GM20000 (cell line): ENCODE measurements around the gene NOXA1.
"Not testable (repeated sequence)": the region's sequence is repeated elsewhere in the genome, so short reads cannot be mapped to it uniquely, and the experiment has no call there.

ENCODE experiments used
- DNase-seq: peaks from one replicate; pipeline ENCODE4 v3.0.0; 2012; ENCODE audit warnings: low spot score
- CTCF ChIP-seq: IDR thresholded peaks from 2 replicates; pipeline ENCODE4 v1.5.1; 2012; ENCODE audit warnings: mild to moderate bottlenecking, control low read depth; ENCODE audit errors: extremely low read depth, missing control alignments

The NOXA1 gene

DNA sequence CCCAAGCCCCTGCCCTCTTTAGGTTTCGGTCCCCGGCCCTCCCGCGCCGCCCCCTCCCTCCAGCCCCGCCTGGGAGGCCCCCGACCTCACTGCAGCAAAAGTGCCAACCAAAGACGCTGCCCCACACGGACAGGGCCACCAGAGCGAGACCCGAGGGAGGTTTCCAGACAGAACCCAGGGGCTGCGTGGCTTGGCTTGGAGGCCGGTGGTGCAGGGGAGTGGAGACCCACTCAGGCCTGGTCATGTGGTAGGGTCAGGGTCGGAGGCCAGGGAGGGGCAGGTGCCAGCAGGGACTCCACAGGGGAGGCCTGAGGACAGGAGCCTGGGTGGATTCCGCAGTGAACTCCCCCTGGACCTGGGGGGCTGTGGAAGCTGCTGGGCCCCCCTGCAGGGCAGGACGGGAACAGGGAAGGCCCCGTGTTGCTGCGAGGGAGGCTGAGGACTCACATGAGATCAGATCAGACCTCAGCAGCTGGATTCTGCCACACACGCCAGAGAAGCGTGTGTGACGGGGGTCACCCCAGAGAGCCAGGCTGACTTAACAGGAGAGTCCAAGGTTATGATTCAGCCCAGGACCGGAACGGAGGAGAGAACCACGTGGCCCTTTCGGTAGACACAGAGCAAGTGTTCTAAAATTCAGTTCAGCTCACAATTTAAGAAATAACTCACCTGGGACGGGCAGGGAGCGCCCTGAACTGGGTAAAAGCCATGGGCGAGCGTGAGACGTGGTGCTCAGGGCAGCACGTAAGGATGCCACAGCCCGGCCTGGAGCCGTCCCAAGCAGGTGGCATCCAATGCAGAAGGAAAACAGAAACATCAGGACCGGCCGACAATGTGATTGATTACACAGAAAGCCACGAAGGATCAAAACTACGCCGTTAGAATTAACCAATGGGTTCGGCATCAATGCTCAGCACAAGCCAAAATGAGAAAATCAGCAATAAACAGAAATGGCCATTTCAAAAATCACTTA, 39.1 kb upstream of the NOXA1 start:
- no peak for TF ChIP-seq CTCF
- DNase-seq = no peak

- no peak for DNase-seq
- TF ChIP-seq CTCF = no peak
Measured at GRCh38 chr9:137385061-137385655, 38.0 kb upstream of the NOXA1 start.

DNA sequence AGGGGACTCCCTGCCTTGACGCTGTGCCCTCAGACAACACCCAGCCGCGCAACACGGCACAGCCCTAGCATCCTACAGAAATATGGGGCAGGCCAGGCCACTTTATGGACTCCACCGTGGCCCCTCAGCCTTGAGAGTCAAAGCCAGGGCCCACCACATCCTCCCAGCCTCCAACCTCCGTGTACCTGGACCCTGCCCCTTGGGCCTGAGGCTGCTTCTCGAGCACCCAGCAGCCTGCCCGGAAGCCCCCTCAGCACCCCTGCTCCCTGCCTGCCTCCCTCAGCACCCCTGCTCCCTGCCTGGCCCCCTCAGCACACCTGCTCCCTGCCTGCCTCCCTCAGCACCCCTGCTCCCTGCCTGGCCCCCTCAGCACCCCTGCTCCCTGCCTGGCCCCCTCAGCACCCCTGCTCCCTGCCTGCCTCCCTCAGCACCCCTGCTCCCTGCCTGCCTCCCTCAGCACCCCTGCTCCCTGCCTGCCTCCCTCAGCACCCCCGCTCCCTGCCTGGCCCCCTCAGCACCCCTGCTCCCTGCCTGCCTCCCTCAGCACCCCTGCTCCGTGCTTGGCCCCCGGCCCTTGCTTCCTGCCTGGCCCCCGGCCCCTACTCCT, 36.6 kb upstream of the NOXA1 start:
- DNase-seq = not testable (repeated sequence)

GRCh38 chr9:137387114-137387890, 35.9 kb upstream of the NOXA1 start:
- no peak for TF ChIP-seq CTCF

DNA sequence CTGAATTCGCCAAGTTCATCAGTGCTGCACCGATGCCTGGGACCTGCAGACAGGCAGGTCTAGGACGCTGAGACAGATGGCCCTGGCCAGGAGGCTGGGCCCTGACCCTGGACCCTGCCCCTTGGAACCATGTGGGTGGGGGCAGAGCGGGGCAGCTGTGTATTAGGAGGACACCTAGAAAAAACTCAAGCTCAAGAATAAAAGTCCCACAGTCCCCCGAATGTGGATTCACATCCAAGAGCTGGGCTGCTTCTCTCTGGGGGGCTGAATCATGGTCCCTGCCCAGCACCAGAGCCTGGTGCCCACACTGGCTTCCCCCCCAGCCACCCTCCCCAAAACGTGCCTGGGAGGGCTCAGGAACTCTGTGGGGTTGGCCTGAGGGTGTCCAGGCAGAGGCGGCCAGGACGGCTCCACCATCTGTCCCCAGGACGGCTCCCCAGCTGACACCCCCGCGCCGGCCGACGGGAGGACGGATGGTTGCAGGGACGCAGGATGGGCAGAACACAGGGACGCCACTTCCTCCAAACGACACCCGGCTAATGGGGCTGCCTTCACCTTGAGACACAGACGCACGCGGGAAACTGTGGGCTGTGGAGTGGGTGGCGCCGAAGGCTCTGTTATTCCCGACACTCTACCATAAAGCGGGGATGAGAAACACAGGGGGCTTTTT, 35.2 kb upstream of the NOXA1 start:
- TF ChIP-seq CTCF = no peak
- no peak for DNase-seq

More at GRCh38 chr9:137387114-137387890, 35.9 kb upstream of the NOXA1 start:
- DNase-seq = no peak

DNA sequence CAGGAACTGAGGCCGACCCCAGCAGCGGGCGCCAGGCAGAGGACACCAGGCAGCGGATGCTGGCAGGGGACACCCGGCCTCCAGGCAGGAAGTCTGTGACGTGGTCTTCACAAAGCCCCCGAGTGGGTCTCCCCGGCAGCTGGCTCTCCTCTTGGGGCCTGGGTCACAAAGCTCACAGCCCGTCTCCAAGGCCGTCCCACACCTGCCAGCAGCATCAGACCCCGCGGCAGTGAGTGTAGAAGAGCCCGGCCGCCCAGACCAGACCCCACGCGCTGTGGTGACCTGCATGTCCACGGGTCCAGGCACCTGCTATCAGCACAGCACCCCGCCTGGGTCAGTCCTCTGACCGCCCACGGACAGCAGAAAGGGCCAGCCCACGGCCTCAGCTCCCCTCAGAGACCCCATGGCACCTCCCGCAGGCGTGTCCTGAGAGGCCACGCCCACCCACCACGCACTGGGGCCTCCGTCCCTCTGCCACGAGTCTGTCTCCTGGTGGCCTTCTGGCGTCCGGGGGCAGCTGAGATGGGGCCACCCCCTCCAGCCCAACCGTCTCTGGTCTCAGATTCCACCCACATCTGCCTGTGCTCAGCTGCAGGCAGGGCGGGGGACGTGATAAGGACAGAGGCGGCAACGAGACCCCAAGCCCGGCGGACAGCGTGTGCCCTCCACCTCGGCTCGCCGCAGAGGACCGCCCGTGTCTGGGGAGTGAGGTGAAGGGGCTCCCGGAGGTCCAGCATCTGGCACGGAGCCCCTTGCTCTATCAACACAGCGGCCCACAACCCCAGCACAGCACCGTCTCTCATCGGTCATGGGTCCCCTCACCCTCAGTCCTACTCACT, 34.4 kb upstream of the NOXA1 start:
- no peak for TF ChIP-seq CTCF
- no peak for DNase-seq

DNA sequence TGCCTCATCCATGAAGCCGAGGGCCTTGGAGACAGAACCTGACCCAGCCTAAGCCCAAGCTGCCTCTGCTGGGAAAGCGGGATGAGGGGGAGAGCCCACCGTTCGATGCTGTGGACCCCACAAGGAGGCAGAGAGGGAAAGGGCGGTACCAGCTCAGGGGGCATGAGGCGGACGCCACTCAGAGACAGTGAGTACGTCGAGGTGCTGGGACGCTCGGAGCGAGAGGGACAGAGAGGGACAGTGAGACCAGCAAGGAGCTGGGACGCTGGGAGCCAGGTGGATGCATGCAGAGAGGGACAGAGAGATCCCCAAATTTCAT, 33.8 kb upstream of the NOXA1 start:
- no peak for DNase-seq
- TF ChIP-seq CTCF = no peak
